HUES48 (cell line): ENCODE data around the gene SHLD1.

Experiments
- H3K27ac ChIP-seq: one replicate; pipeline ENCODE4 v1.7.0; 2013; ENCODE audit warnings: low read depth, low read length, inconsistent platforms
- H3K27me3 ChIP-seq: 2 replicates; pipeline ENCODE4 v1.6.1; 2013; ENCODE audit warnings: mild to moderate bottlenecking, low read length; ENCODE audit not compliant: control insufficient read depth, insufficient read depth
- H3K36me3 ChIP-seq: 2 replicates; pipeline ENCODE4 v1.6.1; 2013; ENCODE audit warnings: low read length; ENCODE audit not compliant: control insufficient read depth, insufficient read depth
- H3K4me1 ChIP-seq: 2 replicates; pipeline ENCODE4 v1.6.1; 2013; ENCODE audit warnings: mild to moderate bottlenecking, low read length; ENCODE audit not compliant: control insufficient read depth, insufficient read depth
- H3K4me3 ChIP-seq: 2 replicates; pipeline ENCODE4 v1.5.1; 2013; ENCODE audit warnings: mild to moderate bottlenecking, low read depth, low read length
- H3K9ac ChIP-seq: 2 replicates; pipeline ENCODE4 v1.6.1; 2013; ENCODE audit warnings: mild to moderate bottlenecking, low read depth, low read length, moderate library complexity
- H3K9me3 ChIP-seq: 2 replicates; pipeline ENCODE4 v1.6.1; 2013; ENCODE audit warnings: low read length; ENCODE audit not compliant: control insufficient read depth, insufficient read depth

The SHLD1 gene

DNA sequence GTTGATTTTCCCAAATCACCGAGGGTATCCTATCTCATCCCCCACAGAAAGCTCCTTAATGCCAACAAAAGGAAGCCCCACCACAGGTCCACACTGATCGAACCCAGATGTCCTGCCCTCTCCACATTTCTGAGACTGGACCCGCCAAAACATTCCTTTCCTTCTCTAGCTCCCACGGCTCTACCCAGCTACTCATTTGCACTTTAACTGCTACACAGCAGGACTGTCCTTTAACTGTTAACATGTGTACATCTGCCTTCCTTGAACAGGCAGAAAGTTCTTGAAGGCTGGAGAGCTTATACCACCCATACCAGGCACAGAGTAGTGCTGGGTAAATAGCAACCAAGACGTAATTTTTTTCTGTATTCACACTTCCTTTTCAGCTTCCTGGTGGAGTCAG lies 131.5 kb downstream of the SHLD1 start:
- no peak overlapping the region for H3K27ac ChIP-seq
- no peaks in the 10 kb centered on the region for H3K9me3 ChIP-seq
- H3K36me3 ChIP-seq = no peaks in the 10 kb centered on the region
- H3K9ac ChIP-seq = no peak overlapping the region
- no peaks in the 10 kb centered on the region for H3K27me3 ChIP-seq
- H3K4me3 ChIP-seq = no peak overlapping the region
- H3K4me1 ChIP-seq = 0 out of 2 replicates have a peak, but pooled peaks cover 3% of the 10 kb centered on the region

DNA sequence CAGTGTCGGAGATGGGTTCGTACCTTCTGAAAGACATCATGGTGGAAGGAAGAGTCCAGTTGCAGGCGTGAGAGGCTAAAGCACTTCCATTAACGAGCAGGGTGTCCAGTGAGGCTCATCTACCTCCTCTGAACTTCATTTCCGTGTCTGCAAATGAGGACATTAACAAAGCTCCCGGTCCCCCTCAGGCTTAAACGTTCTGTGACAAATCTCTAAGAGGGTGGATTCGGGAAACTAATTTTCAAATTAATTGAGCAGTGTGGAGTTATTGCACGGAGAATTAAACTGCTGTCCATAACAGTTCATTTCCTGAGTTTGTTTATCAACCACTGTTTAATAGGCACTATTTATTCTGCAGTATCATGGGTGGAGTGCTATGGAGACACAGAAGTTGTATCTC lies 132.0 kb downstream of the SHLD1 start:
- H3K4me3 ChIP-seq = no peak overlapping the region
- H3K27me3 ChIP-seq = no peaks in the 10 kb centered on the region
- H3K4me1 ChIP-seq = 0 out of 2 replicates have a peak, but pooled peaks cover 3% of the 10 kb centered on the region
- H3K27ac ChIP-seq = no peak overlapping the region
- H3K9me3 ChIP-seq = no peaks in the 10 kb centered on the region
- no peak overlapping the region for H3K9ac ChIP-seq
- no peaks in the 10 kb centered on the region for H3K36me3 ChIP-seq

DNA sequence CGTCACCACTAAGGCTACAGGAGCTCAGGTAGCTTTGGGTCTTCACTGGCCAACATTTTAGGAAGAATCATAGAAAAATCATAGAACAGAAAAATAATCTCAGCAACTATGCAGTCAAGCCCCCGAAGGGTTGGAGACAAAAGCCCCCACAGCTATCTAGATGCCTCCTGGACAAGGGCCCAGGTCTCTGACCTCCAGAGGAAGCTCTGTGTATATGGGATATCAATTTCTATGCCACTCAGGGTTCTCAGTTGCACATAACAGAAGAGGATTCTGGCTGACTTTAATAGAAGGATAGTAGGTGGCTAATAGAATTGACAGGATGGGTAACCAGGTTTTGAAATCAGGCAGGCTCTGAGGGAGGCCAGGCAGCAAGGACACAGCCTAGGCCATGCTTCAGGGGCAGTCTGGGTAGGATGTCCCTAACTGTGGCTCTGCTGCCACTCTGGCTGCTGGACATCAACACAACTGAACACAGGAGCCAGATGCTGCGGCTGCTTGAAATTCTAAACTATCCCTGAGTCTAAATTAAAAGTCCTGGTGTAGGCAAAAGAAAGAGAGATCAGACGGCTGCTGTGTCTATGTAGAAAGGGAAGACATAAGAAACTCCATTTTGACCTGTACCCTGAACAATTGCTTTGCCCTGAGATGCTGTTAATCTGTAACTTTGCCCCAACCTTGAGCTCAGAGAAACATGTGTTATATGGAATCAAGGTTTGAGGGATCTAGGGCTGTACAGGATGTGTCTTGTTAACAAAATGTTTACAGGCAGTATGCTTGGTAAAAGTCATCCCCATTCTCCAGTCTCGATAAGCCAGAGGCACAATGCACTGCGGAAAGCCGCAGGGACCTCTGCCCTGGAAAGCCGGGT lies 134.5 kb downstream of the SHLD1 start:
- Histone ChIP-seq H3K36me3 (no peaks in the 10 kb centered on the region), H3K9me3 (no peaks in the 10 kb centered on the region), H3K4me1 (no peaks in the 10 kb centered on the region), H3K9ac (no peak overlapping the region), H3K4me3 (no peak overlapping the region), H3K27me3 (no peaks in the 10 kb centered on the region), H3K27ac (no peak overlapping the region)

GRCh38 chr20:5885866-5886265 lies 135.7 kb downstream of the SHLD1 start:
- no peak overlapping the region for H3K27ac ChIP-seq
- H3K27me3 ChIP-seq = no peaks in the 10 kb centered on the region
- H3K9ac ChIP-seq = no peak overlapping the region
- H3K9me3 ChIP-seq = no peaks in the 10 kb centered on the region
- H3K36me3 ChIP-seq = no peaks in the 10 kb centered on the region
- no peak overlapping the region for H3K4me3 ChIP-seq
- H3K4me1 ChIP-seq = no peaks in the 10 kb centered on the region

- Histone ChIP-seq H3K27me3 (no peaks in the 10 kb centered on the region), H3K36me3 (no peaks in the 10 kb centered on the region), H3K9me3 (no peaks in the 10 kb centered on the region), H3K9ac (no peak overlapping the region), H3K27ac (no peak overlapping the region), H3K4me1 (no peaks in the 10 kb centered on the region), H3K4me3 (no peak overlapping the region)
Measured at GRCh38 chr20:5886788-5887187, 136.6 kb downstream of the SHLD1 start.

- no peak overlapping the region for H3K4me3 ChIP-seq
- H3K36me3 ChIP-seq = no peaks in the 10 kb centered on the region
- no peaks in the 10 kb centered on the region for H3K4me1 ChIP-seq
- no peaks in the 10 kb centered on the region for H3K27me3 ChIP-seq
- H3K9me3 ChIP-seq = no peaks in the 10 kb centered on the region
- H3K9ac ChIP-seq = no peak overlapping the region
- no peak overlapping the region for H3K27ac ChIP-seq
Measured at GRCh38 chr20:5887386-5887785, 137.2 kb downstream of the SHLD1 start.

GRCh38 chr20:5888041-5888440 lies 137.8 kb downstream of the SHLD1 start:
- no peaks in the 10 kb centered on the region for H3K4me1 ChIP-seq
- no peak overlapping the region for H3K9ac ChIP-seq
- no peaks in the 10 kb centered on the region for H3K27me3 ChIP-seq
- H3K36me3 ChIP-seq = no peaks in the 10 kb centered on the region
- no peak overlapping the region for H3K4me3 ChIP-seq
- no peaks in the 10 kb centered on the region for H3K9me3 ChIP-seq
- H3K27ac ChIP-seq = no peak overlapping the region

DNA sequence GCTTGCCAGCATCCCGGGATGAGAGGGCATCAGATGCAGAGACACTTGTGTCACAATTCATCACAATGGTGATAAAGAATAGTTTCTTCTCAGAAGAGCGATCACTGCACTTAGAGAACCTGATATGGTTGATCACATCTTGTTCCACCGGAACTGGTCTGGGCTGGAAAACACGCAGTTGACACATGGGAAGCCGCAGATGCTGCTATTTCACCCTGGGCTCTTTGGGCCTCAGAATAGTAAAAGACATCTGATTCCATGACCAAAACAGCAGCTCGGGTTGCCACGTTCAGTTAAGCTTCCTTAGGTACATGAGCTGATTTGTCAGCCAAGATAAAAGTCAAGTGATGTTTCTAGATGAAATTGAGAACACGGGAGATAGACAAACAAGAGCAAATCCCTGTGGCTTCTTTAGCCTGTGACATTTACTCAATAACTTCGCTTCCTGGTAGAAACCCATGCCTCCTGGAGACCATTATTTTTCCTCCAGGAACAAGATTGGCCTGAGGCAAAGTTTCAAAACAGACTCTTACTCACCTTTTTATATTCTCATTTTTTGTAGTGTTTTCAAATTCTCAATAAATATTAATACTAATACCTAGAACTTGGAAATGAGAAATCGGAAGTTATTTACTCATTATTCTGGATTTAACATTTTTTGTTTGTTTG lies 140.7 kb downstream of the SHLD1 start:
- Histone ChIP-seq H3K9ac (no peak overlapping the region), H3K27me3 (no peaks in the 10 kb centered on the region), H3K36me3 (no peaks in the 10 kb centered on the region), H3K4me1 (no peaks in the 10 kb centered on the region), H3K9me3 (no peaks in the 10 kb centered on the region), H3K27ac (no peak overlapping the region), H3K4me3 (no peak overlapping the region)

DNA sequence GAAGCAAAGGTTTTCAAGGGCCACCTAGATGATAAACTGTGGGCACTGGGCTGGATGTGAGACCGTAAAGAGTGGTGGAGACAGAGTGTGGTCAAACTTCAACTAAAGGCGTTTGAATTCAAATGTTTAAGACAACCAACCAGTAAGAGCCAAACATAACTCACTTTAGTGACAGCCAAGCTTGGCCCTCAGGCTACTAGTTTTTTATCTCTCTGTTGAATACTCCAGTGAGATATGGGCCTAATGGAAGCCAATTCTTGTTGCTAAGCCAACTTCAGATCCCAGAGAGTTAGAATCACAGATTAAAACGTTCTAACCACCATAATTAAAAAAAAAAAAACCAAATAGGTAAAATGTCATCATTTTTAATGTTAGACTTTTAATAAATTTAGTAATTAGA lies 142.9 kb downstream of the SHLD1 start:
- Histone ChIP-seq H3K9ac (no peak overlapping the region), H3K27me3 (no peaks in the 10 kb centered on the region), H3K4me3 (no peak overlapping the region), H3K9me3 (no peaks in the 10 kb centered on the region), H3K27ac (no peak overlapping the region), H3K36me3 (no peaks in the 10 kb centered on the region), H3K4me1 (no peaks in the 10 kb centered on the region)

- Histone ChIP-seq H3K36me3 (no peaks in the 10 kb centered on the region), H3K4me3 (no peak overlapping the region), H3K9ac (no peak overlapping the region), H3K27ac (no peak overlapping the region), H3K27me3 (no peaks in the 10 kb centered on the region), H3K9me3 (no peaks in the 10 kb centered on the region), H3K4me1 (no peaks in the 10 kb centered on the region)
Measured at GRCh38 chr20:5893621-5894020, 143.4 kb downstream of the SHLD1 start.

DNA sequence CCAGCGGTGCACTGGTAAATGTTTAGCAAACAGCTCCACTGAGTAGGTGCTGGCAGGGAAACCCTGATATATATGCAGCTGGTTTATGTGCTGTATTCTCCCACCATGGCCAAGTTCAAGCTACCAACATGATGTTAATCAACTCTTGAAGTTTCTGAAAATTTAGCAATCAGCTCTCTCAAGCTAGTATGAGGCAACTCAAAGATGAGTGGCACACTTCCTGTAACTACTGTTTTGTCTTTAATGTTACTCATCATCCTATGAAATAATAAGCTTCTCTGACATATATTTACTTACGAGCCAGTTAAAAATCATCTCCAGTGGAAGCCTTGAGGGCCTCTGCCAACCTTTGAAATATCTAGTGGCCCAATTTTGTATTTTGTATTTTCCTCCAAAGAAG lies 145.4 kb downstream of the SHLD1 start:
- H3K9ac ChIP-seq = no peak overlapping the region
- H3K9me3 ChIP-seq = no peaks in the 10 kb centered on the region
- H3K36me3 ChIP-seq = no peaks in the 10 kb centered on the region
- no peaks in the 10 kb centered on the region for H3K4me1 ChIP-seq
- no peak overlapping the region for H3K27ac ChIP-seq
- H3K4me3 ChIP-seq = no peak overlapping the region
- H3K27me3 ChIP-seq = no peaks in the 10 kb centered on the region
